HG03025 (cell line): ENCODE results near the gene KLF7.
"Not testable (repeated sequence)": the region's sequence is repeated elsewhere in the genome, so short reads cannot be mapped to it uniquely, and the experiment has no call there.

Source experiments
- ATAC-seq: cut with Tn5 transposase; IDR thresholded peaks from one replicate; pipeline ENCODE4 v1.9.1; 2021; ENCODE audit warnings: mild to moderate bottlenecking, moderate library complexity; ENCODE audit not compliant: unreplicated experiment, low FRiP score

KLF7 gene

DNA sequence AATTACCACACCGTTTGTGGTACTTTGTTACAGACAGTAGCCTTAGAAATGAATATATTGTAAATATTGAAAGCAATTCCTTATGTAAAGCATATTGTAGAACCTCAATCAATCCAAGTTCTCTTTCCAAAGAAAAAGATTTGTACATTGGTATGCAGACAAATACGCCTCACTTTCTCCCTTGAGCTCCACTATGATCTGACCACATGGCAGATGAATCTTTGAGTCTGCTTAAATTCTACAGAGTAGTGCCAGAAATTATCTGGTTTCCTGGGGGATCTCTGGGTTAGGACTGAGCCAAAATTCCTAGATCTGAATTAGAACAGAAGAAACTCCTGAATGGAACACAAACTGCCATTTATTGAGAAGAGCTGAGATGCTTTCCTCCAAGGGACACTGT, 127.4 kb downstream of the KLF7 start:
- ATAC-seq: no peak

GRCh38 chr2:207037896-207038295, 127.9 kb downstream of the KLF7 start:
- no peak for ATAC-seq

DNA sequence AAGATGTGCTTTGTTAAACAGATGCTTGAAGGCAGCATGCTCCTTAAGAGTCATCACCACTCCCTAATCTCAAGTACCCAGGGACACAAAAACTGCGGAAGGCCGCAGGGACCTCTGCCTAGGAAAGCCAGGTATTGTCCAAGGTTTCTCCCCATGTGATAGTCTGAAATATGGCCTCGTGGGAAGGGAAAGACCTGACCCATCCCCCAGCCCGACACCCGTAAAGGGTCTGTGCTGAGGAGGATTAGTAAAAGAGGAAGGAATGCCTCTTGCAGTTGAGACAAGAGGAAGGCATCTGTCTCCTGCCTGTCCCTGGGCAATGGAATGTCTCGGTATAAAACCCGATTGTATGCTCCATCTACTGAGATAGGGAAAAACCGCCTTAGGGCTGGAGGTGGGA, 128.7 kb downstream of the KLF7 start:
- not testable (repeated sequence) for ATAC-seq

GRCh38 chr2:207035875-207036274, 129.9 kb downstream of the KLF7 start:
- no peak for ATAC-seq

DNA sequence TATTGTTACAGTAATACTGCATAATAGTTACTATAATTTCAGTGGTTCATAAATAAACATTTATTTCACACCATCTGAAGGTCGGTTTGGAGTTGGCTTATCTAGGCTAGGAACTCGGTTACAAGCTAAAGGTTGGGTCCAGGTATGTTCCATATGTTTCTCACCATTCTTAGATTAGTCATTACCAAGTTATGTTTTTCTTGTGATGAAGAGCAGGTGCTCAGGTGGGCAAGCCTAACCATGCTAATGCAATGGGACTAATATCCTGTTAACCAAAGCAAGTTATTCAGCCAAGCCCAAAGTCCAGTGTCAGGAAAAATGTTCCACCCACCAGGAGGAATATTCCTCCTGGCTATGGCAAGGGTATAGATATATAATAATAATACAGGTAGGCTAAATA, 133.3 kb downstream of the KLF7 start:
- ATAC-seq: no peak
